GM21529 (cell line): ENCODE data around the gene SCARB1.

ENCODE experiments used
- ATAC-seq: cut with Tn5 transposase; IDR thresholded peaks from one replicate; pipeline ENCODE4 v1.9.1; 2021; ENCODE audit not compliant: unreplicated experiment

SCARB1 gene

DNA sequence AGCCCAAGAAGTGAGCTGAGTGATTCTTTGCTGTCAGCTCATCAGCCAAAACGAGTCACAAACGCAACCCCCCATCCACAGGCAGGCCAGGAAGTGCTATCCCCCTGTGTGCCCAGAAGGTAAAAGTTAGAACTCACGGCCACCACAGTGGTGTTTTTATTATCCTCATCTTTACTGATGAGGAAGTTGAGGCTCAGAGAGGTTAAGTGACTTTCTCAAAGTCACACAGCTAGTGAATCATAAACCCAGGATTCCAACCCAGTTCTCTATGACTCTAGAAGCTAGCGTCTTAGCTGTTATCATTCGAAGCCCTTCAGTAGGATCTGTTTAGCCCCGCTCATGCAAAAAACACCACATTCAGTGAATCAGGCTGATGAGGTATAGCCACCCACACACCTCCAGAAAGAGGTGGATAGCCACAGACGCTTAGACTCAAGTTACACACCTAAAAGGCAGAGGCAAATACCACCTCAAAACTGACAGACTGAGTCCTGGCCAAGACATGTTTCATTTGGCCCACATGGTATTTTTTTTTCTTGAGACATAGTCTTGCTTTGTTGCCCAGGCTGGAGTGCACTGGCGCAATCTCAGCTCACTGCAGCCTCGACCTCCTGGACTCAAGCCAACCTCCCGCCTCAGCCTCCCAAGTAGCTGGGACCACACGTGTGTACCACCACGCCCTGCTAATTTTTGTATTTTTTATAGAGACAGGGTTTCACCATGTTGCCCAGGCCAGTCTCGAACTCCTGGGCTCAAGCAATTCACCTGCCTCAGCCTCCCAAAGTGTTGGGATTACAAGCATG, 100.7 kb downstream of the SCARB1 start:
- ATAC-seq: no peak

DNA sequence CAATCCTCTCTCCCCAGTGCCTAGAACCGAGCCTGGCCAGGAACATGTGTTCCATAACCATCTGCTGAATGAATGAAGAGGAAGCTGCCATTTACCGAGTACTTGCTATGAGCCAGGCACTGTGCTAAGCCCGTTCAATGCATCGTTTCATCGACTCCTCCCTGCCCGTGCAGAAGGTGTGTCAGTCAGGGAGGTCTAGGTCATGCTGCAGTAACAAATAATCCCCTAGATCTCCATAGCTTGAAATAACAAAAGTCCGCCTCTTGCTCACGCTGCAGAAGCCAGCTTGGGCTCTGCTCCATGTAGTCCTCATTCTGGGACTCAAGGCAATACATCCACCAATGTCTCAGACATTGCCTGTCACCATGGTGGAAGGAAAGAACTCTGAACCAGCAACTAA, 101.3 kb downstream of the SCARB1 start:
- ATAC-seq: no peak

DNA sequence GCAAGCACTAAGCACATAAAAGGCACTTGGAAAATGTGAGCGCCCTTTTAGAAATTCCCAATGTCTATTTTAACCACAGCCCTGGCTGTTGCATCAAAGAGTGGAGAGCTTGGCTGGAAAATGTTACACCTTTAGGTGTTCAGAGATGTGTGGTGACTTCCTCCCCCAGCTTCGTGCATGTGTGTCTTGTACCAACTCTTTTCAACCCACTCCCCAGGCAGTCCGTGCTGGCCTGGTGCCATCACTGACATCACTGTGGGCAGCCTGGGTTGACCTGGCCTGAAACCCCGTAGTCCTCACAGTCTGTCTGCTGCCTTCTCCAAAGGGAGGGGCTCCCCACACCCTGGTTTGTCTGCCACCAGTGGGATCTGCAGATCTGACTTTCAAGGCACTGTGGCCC, 101.8 kb downstream of the SCARB1 start:
- ATAC-seq: no peak

DNA sequence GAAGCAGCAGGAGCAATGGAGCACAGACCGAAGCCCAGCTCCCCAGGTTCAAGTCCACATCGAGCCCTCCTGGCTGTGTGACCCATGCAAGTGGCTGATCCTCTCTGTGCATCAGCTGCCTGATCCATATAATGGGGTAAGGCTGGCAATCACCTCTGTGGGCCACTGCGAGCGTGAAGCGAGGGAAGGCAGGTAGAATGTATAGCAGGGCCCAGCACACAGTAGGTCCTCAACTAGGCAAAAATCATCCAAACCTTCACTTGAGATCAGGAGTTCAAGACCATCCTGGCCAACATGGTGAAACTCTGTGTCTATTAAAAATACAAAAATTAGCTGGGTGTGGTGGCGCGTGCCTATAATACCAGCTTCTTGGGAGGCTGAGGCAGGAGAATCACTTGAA, 102.6 kb downstream of the SCARB1 start:
- no peak for ATAC-seq

GRCh38 chr12:124760560-124760959, 103.1 kb downstream of the SCARB1 start:
- ATAC-seq: no peak

- ATAC-seq: no peak
Observed at GRCh38 chr12:124759841-124760503, 103.7 kb downstream of the SCARB1 start.

GRCh38 chr12:124758266-124759220, 105.1 kb downstream of the SCARB1 start:
- ATAC-seq: no peak

GRCh38 chr12:124757329-124757728, 106.3 kb downstream of the SCARB1 start:
- no peak for ATAC-seq

DNA sequence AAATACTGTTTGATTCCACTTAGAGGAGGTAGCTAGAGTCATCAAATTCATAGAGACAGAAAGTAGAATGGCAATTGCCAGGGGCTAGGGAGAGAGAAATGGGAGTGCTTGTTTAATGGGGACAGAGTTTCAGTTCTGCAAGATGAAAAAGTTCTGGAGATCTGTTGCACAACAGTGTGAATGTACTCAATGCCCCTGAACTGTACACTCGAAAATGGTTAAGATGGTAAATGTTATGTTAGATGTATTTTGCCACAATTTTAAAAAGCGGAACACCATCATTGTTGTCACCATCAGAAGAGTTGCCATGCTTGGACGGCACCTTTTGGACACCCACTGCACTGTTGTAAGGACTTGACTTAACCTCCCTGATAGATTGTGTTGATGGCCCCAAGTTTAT, 106.9 kb downstream of the SCARB1 start:
- no peak for ATAC-seq

GRCh38 chr12:124756166-124756565, 107.5 kb downstream of the SCARB1 start:
- ATAC-seq: no peak

- ATAC-seq: no peak
Observed at GRCh38 chr12:124755801-124756148, 107.9 kb downstream of the SCARB1 start.

DNA sequence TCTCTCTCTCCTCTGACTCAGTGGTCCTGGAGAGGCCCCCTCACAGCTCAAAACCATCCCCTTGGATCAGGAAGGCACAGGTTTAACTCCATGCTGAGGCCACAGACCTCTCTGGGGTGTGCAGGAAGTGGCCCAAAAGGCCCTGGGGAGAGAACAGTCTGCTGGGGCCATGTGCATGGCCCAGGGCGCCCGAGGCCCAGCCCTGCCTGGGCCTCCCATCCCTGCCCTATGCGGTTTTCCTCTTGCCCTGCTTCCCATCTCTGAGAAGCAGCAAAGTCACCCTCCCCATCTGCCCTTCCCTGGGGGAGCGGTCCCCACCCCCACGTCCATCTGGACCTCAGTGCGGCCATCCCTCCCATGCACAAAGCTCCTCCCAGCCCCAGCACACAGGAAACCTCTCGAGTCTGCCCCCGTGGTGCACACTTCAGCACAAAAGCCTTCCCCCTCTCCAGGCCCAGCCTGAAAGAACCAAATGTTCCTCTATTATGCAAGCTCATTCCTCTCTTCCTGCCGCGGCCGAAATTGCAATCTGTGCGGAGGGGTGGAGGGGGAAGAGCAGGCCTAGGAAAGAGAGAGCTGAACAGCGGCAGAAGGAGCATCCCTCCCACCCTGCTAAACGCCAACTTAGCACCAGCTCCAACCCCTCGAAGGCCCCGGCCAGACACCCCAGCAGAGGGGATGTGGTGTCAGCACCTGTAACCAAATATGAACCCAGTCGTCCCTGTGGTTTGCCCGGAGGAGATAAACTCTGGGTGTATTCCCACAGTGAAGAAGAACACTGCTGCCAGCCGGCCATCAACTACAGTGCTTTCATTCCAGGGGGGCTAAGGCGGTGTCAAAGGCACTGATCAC, 108.5 kb downstream of the SCARB1 start:
- no peak for ATAC-seq

GRCh38 chr12:124754491-124754890, 109.2 kb downstream of the SCARB1 start:
- ATAC-seq: no peak

GRCh38 chr12:124753993-124754392, 109.7 kb downstream of the SCARB1 start:
- no peak for ATAC-seq

DNA sequence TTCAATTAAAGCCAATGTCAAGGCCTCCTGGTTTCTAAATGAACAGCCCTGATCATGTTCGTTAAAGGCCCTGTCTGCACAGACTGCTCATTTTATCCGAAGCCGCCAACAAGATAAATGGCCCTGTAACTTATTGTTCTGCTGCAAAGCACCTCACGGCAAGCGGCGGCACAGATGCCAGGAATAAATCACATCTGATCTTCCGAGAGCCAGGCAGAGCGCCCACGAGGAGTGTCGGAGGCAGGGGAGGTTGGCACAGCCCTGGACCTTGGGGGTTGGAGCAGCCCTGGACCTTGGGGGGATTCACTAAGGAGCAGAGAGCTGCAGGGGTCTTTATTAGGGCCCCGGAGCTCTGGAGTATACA, 110.5 kb downstream of the SCARB1 start:
- ATAC-seq: no peak

GRCh38 chr12:124752437-124753227, 111.0 kb downstream of the SCARB1 start:
- no peak for ATAC-seq

GRCh38 chr12:124751654-124752355, 111.9 kb downstream of the SCARB1 start:
- ATAC-seq: no peak

DNA sequence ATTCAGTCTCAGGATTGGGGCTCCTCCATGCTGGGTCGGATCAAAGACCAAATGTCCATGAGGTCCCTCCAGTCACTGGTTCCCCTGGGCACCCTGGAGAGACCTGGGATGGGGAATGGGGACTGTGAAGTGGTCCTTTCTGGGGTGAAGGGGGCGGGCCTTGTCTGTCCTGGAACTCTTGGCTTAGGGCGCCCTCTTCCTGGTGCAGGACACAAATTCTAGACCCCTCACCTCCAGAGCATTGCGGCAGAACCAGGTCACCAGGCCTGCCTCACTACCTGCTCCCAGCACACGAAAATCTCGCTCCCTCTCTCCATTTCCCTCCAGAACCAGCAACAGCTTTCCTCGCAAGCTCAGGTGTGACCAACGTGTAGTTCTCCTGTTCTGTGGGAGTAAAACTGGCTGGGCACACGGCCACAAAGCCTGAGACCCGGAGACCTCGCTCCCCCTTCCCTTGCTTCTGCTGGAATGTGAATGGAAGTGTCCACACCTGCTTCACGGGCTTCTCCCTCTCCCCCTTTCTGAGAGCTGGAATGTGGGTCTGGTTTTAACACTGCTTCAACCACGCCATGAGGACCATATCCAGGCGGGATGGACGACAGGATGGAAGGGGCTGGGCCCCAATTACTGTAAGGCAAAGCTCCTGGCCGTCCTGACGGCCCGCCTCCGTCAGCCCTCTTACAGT, 112.7 kb downstream of the SCARB1 start:
- no peak for ATAC-seq
